IMR-90 (cell line): Measurements from ENCODE around the gene ZNF609. TPM values are rescaled to one million over a fixed set of nuclear protein-coding genes. Genes with fewer than 3 reads are reported as not detected.
"Not testable (repeated sequence)": the region's sequence is repeated elsewhere in the genome, so short reads cannot be mapped to it uniquely, and the experiment has no call there.

Experiments used
- ATAC-seq: fragments of 200-7000 bp; cut with Tn5 transposase; 2 replicates; pipeline ENCODE4 v1.9.1; 2020; ENCODE audit warnings: low read depth, mild to moderate bottlenecking, moderate library complexity
- BruUV-seq: library from RNA; stranded (reverse); fragments of 400-500 nt; replicated peaks from 2 replicates; lab custom pipeline; 2021; lab: Mats Ljungman, UMichigan
- CTCF ChIA-PET: fragments of 300-600 bp; formaldehyde crosslinking; extraction: SDS; loops from one replicate; lab custom pipeline; 2021; ENCODE audit warnings: antibody characterized with exemption; lab: Yijun Ruan, JAX
- POLR2A ChIA-PET: fragments of 300-600 bp; sonication (Branson Sonifier 250); formaldehyde crosslinking; loops from one replicate; lab custom pipeline; 2022; ENCODE audit warnings: antibody characterized with exemption; ENCODE audit not compliant: unreplicated experiment; lab: Charles Lee
- DNase-seq: peaks from one replicate; pipeline ENCODE4 v3.0.0; 2013
- H2AFZ ChIP-seq: replicated peaks from 2 replicates; pipeline ENCODE3; 2013; ENCODE audit warnings: low read length, mild to moderate bottlenecking; ENCODE audit not compliant: poor library complexity
- H2AK5ac ChIP-seq: 2 replicates; pipeline ENCODE4 v1.6.1; 2013; ENCODE audit warnings: low read depth, low read length, inconsistent platforms
- H2AK9ac ChIP-seq: replicated peaks from 2 replicates; pipeline ENCODE3; 2013; ENCODE audit warnings: mild to moderate bottlenecking, low read depth, low read length, moderate library complexity; ENCODE audit not compliant: poor library complexity
- H2BK120ac ChIP-seq: 2 replicates; pipeline ENCODE4 v1.6.1; 2013; ENCODE audit warnings: low read depth, low read length, inconsistent platforms
- H2BK15ac ChIP-seq: 3 replicates; pipeline ENCODE4 v1.6.1; 2013; ENCODE audit warnings: low read depth, low read length, inconsistent platforms
- H2BK20ac ChIP-seq: 2 replicates; pipeline ENCODE4 v1.6.1; 2013; ENCODE audit warnings: low read depth, mild to moderate bottlenecking, inconsistent platforms, low read length, moderate library complexity
- H2BK5ac ChIP-seq: 2 replicates; pipeline ENCODE4 v1.6.1; 2013; ENCODE audit warnings: mild to moderate bottlenecking, low read depth, low read length, inconsistent platforms; ENCODE audit not compliant: poor library complexity, severe bottlenecking
- H3K14ac ChIP-seq: replicated peaks from 2 replicates; pipeline ENCODE4 v1.6.1; 2013; ENCODE audit warnings: low read depth, low read length, inconsistent platforms
- H3K18ac ChIP-seq: 2 replicates; pipeline ENCODE4 v1.6.1; 2013; ENCODE audit warnings: low read depth, low read length, control low read depth
- H3K23ac ChIP-seq: 2 replicates; pipeline ENCODE4 v1.6.1; 2013; ENCODE audit warnings: low read depth, low read length, inconsistent platforms
- H3K27ac ChIP-seq: 2 replicates; pipeline ENCODE4 v1.5.1; 2013; ENCODE audit warnings: mild to moderate bottlenecking, control low read depth, low read length; ENCODE audit not compliant: insufficient read depth
- H3K27me3 ChIP-seq: 2 replicates; pipeline ENCODE4 v1.6.1; 2013; ENCODE audit warnings: low read length; ENCODE audit not compliant: control insufficient read depth, insufficient read depth
- H3K36me3 ChIP-seq: 2 replicates; pipeline ENCODE4 v1.6.1; 2013; ENCODE audit warnings: low read length, mixed read lengths; ENCODE audit not compliant: control insufficient read depth, insufficient read depth
- H3K4ac ChIP-seq: 2 replicates; pipeline ENCODE4 v1.6.1; 2013; ENCODE audit warnings: low read depth, low read length, inconsistent platforms
- H3K4me1 ChIP-seq: 2 replicates; pipeline ENCODE4 v1.6.1; 2013; ENCODE audit warnings: low read length, mixed read lengths; ENCODE audit not compliant: control insufficient read depth, insufficient read depth
- H3K4me2 ChIP-seq: 2 replicates; pipeline ENCODE4 v1.6.1; 2013; ENCODE audit warnings: low read depth, mild to moderate bottlenecking, control low read depth, low read length, moderate library complexity
- H3K4me3 ChIP-seq: 2 replicates; pipeline ENCODE4 v1.5.1; 2013; ENCODE audit warnings: low read depth, mild to moderate bottlenecking, control low read depth, low read length, moderate library complexity; ENCODE audit not compliant: insufficient read depth
- H3K56ac ChIP-seq: 2 replicates; pipeline ENCODE4 v1.6.1; 2013; ENCODE audit warnings: low read length, inconsistent platforms; ENCODE audit not compliant: insufficient read depth; ENCODE audit errors: extremely low read depth
- H3K79me1 ChIP-seq, 2 experiments: 2 replicates each; pipeline ENCODE4 v1.6.1; 2013; ENCODE audit warnings: low read length in 2 of 2, inconsistent platforms in 1 of 2, low read depth in 1 of 2
- H3K9ac ChIP-seq: 2 replicates; pipeline ENCODE4 v1.6.1; 2013; ENCODE audit warnings: low read depth, low read length, control low read depth
- H3K9me1 ChIP-seq: 2 replicates; pipeline ENCODE4 v1.6.1; 2013; ENCODE audit warnings: low read length, inconsistent platforms; ENCODE audit not compliant: insufficient read depth
- H3K9me3 ChIP-seq: 2 replicates; pipeline ENCODE4 v1.6.1; 2013; ENCODE audit warnings: low read length; ENCODE audit not compliant: control insufficient read depth, insufficient read depth
- H4K20me1 ChIP-seq: 2 replicates; pipeline ENCODE4 v1.6.1; 2013; ENCODE audit warnings: low read length, inconsistent platforms; ENCODE audit not compliant: insufficient read depth
- H4K5ac ChIP-seq: 2 replicates; pipeline ENCODE4 v1.6.1; 2013; ENCODE audit warnings: mild to moderate bottlenecking, low read depth, low read length, control low read depth
- H4K8ac ChIP-seq, 2 experiments: 2 replicates each; pipeline ENCODE4 v1.6.1; 2013; ENCODE audit warnings: low read depth in 2 of 2, low read length in 2 of 2, control low read depth in 1 of 2, inconsistent platforms in 1 of 2
- H4K91ac ChIP-seq: 2 replicates; pipeline ENCODE4 v1.6.1; 2013; ENCODE audit warnings: low read depth, low read length, inconsistent platforms; ENCODE audit not compliant: insufficient read depth
- WGBS, 2 experiments: methylation state at CpG; one replicate each; pipeline versions ENCODE4 v1.1.5 to v1.1.7; 2013; ENCODE audit warnings: missing lambda C conversion rate in 2 of 2; ENCODE audit not compliant: insufficient read length in 1 of 2; ENCODE audit errors: extremely low coverage in 2 of 2; 5-methylcytosine and 5-hydroxymethylcytosine counted together
- dilution Hi-C: fragments of 300-500 bp; cut with HindIII; formaldehyde crosslinking; loops from one replicate; pipeline ENCODE4 v1.14.3; 2018; ENCODE audit warnings: low sequenced_read_pairs; ENCODE audit not compliant: unreplicated experiment
- in situ Hi-C: fragments of 300-500 bp; cut with MboI; formaldehyde crosslinking; loops from 3 replicates; pipeline ENCODE4 v1.14.3; 2019; ENCODE audit warnings: low sequenced_read_pairs, inconsistent platforms, mixed read lengths
- intact Hi-C: fragments of 100-400 bp; cut with micrococcal nuclease; formaldehyde crosslinking; loops from 2 replicates; pipeline ENCODE4 v1.10.0; 2022
- polyA plus RNA-seq, 3 experiments: library from polyadenylated mRNA; depleted of rRNA; stranded (reverse); fragments of >200 nt; gene quantifications; 2 replicates each; pipeline ENCODE4 v1.2.3, GENCODE V29; 2012; ENCODE audit warnings: low replicate concordance in 1 of 3
- total RNA-seq: library from RNA; depleted of rRNA; stranded (reverse); fragments of >200 nt; gene quantifications from 2 replicates; pipeline ENCODE4 v1.2.3, GENCODE V29; 2012

Gene ZNF609
- total and polyA plus RNA-seq, 2 of the 4 experiments (the other 2 are of a cell fraction): 10.4 to 12.5 TPM

GRCh38 chr15:64639744-64640143 is 179.4 kb downstream of the ZNF609 start:
- no CpG with 5 or more reads among the region's 4 CpGs for WGBS, 2 experiments
- H3K27me3 ChIP-seq, DNase-seq, H3K9ac ChIP-seq, dilution Hi-C loops, BruUV-seq, H4K5ac ChIP-seq, H3K18ac ChIP-seq, H3K4me1 ChIP-seq, H2BK20ac ChIP-seq, H3K23ac ChIP-seq, ATAC-seq, H3K4me3 ChIP-seq, H3K36me3 ChIP-seq, POLR2A ChIA-PET, in situ Hi-C loops, H4K8ac ChIP-seq, H2BK120ac ChIP-seq, H3K14ac ChIP-seq, H3K4me2 ChIP-seq, H3K27ac ChIP-seq, H4K91ac ChIP-seq, H2AK9ac ChIP-seq, H3K56ac ChIP-seq, H2AK5ac ChIP-seq, H2BK5ac ChIP-seq, H2BK15ac ChIP-seq, H3K9me1 ChIP-seq, H2AFZ ChIP-seq, H3K9me3 ChIP-seq, intact Hi-C loops, H3K4ac ChIP-seq: not testable (repeated sequence)
- H3K79me1 ChIP-seq: peaks cover 58 to 76% of the 10 kb centered on the region in 2 experiments
- CTCF ChIA-PET: interaction anchor here (0.6 kb wide), 1 partner anchor 190 kb away, joined by 3 read pairs; no protein-coding TSS in a partner anchor
- peaks cover 22% of the 10 kb centered on the region; the same call in 1 of the 2 replicates for H4K20me1 ChIP-seq
